ENCODE data around the gene FGF7.

- no peak for TF ChIP-seq REST (IDR thresholded peaks at IDR 0.05)
- no peak for TF ChIP-seq CTCF (IDR thresholded peaks at IDR 0.05; ENCODE audit: low read depth, low read length, missing input control)
- TF ChIP-seq GABPA (IDR thresholded peaks at IDR 0.05 in 1 of 2, conservative IDR thresholded peaks at IDR 0.05 in 1 of 2): no peak
- no peak for TF ChIP-seq NR2F2 (IDR thresholded peaks at IDR 0.05)
- TF ChIP-seq TAF1 (conservative IDR thresholded peaks at IDR 0.05): no peak
- no peak for TF ChIP-seq YY1 (IDR thresholded peaks at IDR 0.05)
- no peak for TF ChIP-seq JUND (IDR thresholded peaks at IDR 0.05)
- TF ChIP-seq ZBTB33 (IDR thresholded peaks at IDR 0.05): no peak
- no peak for TF ChIP-seq ATF3 (IDR thresholded peaks at IDR 0.05)
- TF ChIP-seq RAD21 (IDR thresholded peaks at IDR 0.05): no peak
- no peak for TF ChIP-seq HNF4G (IDR thresholded peaks at IDR 0.05)
Measured at GRCh38 chr15:49490966-49491365, 67.9 kb downstream of the FGF7 start.
